ENCODE results near the gene ACACB.

Gene ACACB

GRCh38 chr12:109193896-109194295, 77.5 kb downstream of the ACACB start:
- TF ChIP-seq, protein P1, sequence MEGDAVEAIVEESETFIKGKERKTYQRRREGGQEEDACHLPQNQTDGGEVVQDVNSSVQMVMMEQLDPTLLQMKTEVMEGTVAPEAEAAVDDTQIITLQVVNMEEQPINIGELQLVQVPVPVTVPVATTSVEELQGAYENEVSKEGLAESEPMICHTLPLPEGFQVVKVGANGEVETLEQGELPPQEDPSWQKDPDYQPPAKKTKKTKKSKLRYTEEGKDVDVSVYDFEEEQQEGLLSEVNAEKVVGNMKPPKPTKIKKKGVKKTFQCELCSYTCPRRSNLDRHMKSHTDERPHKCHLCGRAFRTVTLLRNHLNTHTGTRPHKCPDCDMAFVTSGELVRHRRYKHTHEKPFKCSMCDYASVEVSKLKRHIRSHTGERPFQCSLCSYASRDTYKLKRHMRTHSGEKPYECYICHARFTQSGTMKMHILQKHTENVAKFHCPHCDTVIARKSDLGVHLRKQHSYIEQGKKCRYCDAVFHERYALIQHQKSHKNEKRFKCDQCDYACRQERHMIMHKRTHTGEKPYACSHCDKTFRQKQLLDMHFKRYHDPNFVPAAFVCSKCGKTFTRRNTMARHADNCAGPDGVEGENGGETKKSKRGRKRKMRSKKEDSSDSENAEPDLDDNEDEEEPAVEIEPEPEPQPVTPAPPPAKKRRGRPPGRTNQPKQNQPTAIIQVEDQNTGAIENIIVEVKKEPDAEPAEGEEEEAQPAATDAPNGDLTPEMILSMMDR (IDR thresholded peaks at IDR 0.05): no peak

DNA sequence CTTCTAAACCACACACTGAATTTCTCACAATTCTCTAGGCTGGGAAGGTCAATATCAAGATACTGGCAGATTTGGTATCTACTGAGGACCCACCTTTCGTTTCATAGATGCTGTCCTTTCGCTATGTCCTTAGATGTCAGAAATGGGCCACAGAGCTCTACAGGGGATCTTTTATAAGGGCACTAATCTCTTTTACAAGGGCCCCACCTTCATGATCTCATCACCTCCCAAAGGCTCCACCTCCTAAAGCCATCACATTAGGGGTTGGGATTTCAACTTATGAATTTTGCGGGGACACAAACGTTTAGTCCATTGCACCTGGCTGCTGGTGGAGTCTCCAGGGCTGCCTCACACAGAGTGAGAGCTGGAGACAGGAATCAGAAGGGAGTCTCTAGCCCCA, 79.9 kb downstream of the ACACB start:
- TF ChIP-seq, protein P1 (IDR thresholded peaks at IDR 0.05): no peak

GRCh38 chr12:109197327-109197726, 80.9 kb downstream of the ACACB start:
- TF ChIP-seq, protein P1 (IDR thresholded peaks at IDR 0.05): no peak

GRCh38 chr12:109199324-109199723, 82.9 kb downstream of the ACACB start:
- TF ChIP-seq, protein P1 (IDR thresholded peaks at IDR 0.05): no peak

- TF ChIP-seq, protein P1 (IDR thresholded peaks at IDR 0.05): no peak
Observed at GRCh38 chr12:109200825-109201495, 84.6 kb downstream of the ACACB start.

DNA sequence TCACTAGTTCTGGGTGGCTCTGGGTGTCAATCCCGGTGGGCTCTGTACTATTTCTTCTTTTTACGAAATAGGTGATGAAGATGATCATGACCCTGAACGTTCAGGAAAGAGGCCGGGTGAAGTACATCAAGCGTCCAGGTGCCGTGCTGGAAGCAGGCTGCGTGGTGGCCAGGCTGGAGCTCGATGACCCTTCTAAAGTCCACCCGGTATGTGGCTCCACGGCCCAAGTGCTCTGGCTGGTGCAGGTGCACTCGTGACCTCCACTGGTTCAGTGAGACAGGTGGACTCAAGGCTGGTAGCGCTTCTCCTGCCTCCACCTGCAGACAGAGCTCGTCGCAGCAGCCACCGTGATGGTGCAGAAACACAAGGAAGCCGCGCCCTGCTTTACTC, 85.1 kb downstream of the ACACB start:
- TF ChIP-seq, protein P1 (IDR thresholded peaks at IDR 0.05): no peak

DNA sequence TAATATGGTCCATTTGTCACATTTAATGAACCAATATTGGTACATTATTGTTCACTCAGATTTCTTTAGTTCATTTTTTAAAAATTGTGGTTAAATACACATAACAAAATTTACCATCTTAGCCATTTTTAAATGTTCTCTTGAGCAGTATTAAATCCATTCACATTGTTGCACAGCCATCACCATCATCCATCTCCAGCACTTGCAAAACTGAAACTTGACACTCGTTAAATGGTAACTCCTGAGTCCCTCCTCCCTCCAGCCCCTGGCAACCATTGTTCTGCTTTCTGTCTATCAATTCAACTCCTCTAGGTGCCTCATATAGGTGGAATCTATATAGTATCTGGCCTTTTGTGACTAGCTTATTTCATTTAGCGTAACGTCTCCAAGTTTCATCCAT, 86.4 kb downstream of the ACACB start:
- TF ChIP-seq, protein P1 (IDR thresholded peaks at IDR 0.05): no peak

- TF ChIP-seq, protein P1 (IDR thresholded peaks at IDR 0.05): no peak
Observed at GRCh38 chr12:109203480-109203879, 87.1 kb downstream of the ACACB start.
